ENCODE data around the gene FKBP6. TPM values are rescaled to one million over a fixed set of nuclear protein-coding genes. Genes with fewer than 3 reads are reported as not detected.
"Not testable (repeated sequence)": the region's sequence is repeated elsewhere in the genome, so short reads cannot be mapped to it uniquely, and the experiment has no call there.

The FKBP6 gene
- total RNA-seq (2021): not detected in 2 replicates
- long read RNA-seq: 0 reads

- H3K27ac Mint-ChIP-seq; H3K27me3 Mint-ChIP-seq (ENCODE audit: low read depth): not testable (repeated sequence)
These were observed at the start of gene FKBP6, which contains the start of gene TRIM50 for GRCh38 chr7:73327922-73328321. FKBP6 (plus strand) TSS chr7:73328161; CDS start chr7:73328429, 268 bp downstream. TRIM50 (minus strand) TSS chr7:73328082; CDS start chr7:73324787, 3,295 bp downstream.

GRCh38 chr7:73297235-73297634 is 30.7 kb upstream of the FKBP6 start:
- H3K4me2 ChIP-seq (ENCODE audit: insufficient read depth, insufficient read length, low read length); H4K5ac ChIP-seq (ENCODE audit: insufficient read length, low read depth, low read length); H2BK12ac ChIP-seq (ENCODE audit: insufficient read length, low read depth, low read length); H3K4me1 ChIP-seq (ENCODE audit: insufficient read depth, low read length); H3K23me2 ChIP-seq (ENCODE audit: insufficient read length, low read depth, low read length, poor library complexity, severe bottlenecking); DNase-seq; H2BK5ac ChIP-seq (ENCODE audit: insufficient read length, low read length); H3K79me2 ChIP-seq (ENCODE audit: insufficient read depth, low read length); H3K18ac ChIP-seq (ENCODE audit: insufficient read length, low read depth, low read length); H3K9me3 ChIP-seq (ENCODE audit: control insufficient read depth, low read depth, low read length); H3K27ac Mint-ChIP-seq; H2BK120ac ChIP-seq (ENCODE audit: low read depth, low read length, poor library complexity, severe bottlenecking); H3K14ac ChIP-seq (ENCODE audit: insufficient read depth, low read length); H3T11ph ChIP-seq (ENCODE audit: low read length); H2AK5ac ChIP-seq (ENCODE audit: insufficient read length, low read length); H3K4me1 Mint-ChIP-seq; H3K36me3 Mint-ChIP-seq (ENCODE audit: insufficient read depth in 1 of 3, low read depth in 3 of 3); H3K27me3 ChIP-seq (ENCODE audit: insufficient read depth, low read length); H3K4ac ChIP-seq (ENCODE audit: low read depth, low read length); H3K27me3 Mint-ChIP-seq (ENCODE audit: low read depth); H3K56ac ChIP-seq (ENCODE audit: insufficient read length, low read depth, low read length); H4K8ac ChIP-seq (replicated peaks; ENCODE audit: insufficient read length, low read depth, low read length); H4K91ac ChIP-seq (ENCODE audit: insufficient read length, low read depth, low read length); H3K23ac ChIP-seq (ENCODE audit: insufficient read length, low read depth, low read length); H2BK15ac ChIP-seq (ENCODE audit: low read depth, low read length); H4K20me1 ChIP-seq (ENCODE audit: control insufficient read depth, insufficient read depth, insufficient read length); H3K4me3 Mint-ChIP-seq; H2AFZ ChIP-seq (ENCODE audit: low read length); H3K27ac ChIP-seq (ENCODE audit: insufficient read length, low read depth, low read length); H3K9me3 Mint-ChIP-seq; H3K9ac ChIP-seq (ENCODE audit: extremely low read depth, insufficient read length, low read length); H2BK20ac ChIP-seq (ENCODE audit: low read depth, low read length, poor library complexity, severe bottlenecking); H3K79me1 ChIP-seq (ENCODE audit: insufficient read depth, low read depth, low read length, poor library complexity, severe bottlenecking): not testable (repeated sequence)
- WGBS (ENCODE audit: extremely low coverage, insufficient read length, low lambda C conversion rate): no CpG with 5 or more reads among the region's 13 CpGs

More at GRCh38 chr7:73327922-73328321, at the start of gene FKBP6, which contains the start of gene TRIM50:
- not testable (repeated sequence) for H4K5ac ChIP-seq (ENCODE audit: insufficient read length, low read depth, low read length); H3K9ac ChIP-seq (ENCODE audit: extremely low read depth, insufficient read length, low read length); H3K23me2 ChIP-seq (ENCODE audit: insufficient read length, low read depth, low read length, poor library complexity, severe bottlenecking); H2BK120ac ChIP-seq (ENCODE audit: low read depth, low read length, poor library complexity, severe bottlenecking); H3K27ac ChIP-seq (ENCODE audit: insufficient read length, low read depth, low read length); H2BK12ac ChIP-seq (ENCODE audit: insufficient read length, low read depth, low read length); H3T11ph ChIP-seq (ENCODE audit: low read length); H3K27me3 ChIP-seq (ENCODE audit: insufficient read depth, low read length); H3K23ac ChIP-seq (ENCODE audit: insufficient read length, low read depth, low read length); H3K36me3 Mint-ChIP-seq (ENCODE audit: insufficient read depth in 1 of 3, low read depth in 3 of 3); H3K9me3 ChIP-seq (ENCODE audit: control insufficient read depth, low read depth, low read length); H3K18ac ChIP-seq (ENCODE audit: insufficient read length, low read depth, low read length); H4K20me1 ChIP-seq (ENCODE audit: control insufficient read depth, insufficient read depth, insufficient read length); DNase-seq; H3K4me3 Mint-ChIP-seq; H3K4ac ChIP-seq (ENCODE audit: low read depth, low read length); H3K79me2 ChIP-seq (ENCODE audit: insufficient read depth, low read length); H3K14ac ChIP-seq (ENCODE audit: insufficient read depth, low read length); H3K4me2 ChIP-seq (ENCODE audit: insufficient read depth, insufficient read length, low read length); H4K91ac ChIP-seq (ENCODE audit: insufficient read length, low read depth, low read length); H3K56ac ChIP-seq (ENCODE audit: insufficient read length, low read depth, low read length); H3K9me3 Mint-ChIP-seq; H2BK15ac ChIP-seq (ENCODE audit: low read depth, low read length); H2AFZ ChIP-seq (ENCODE audit: low read length); H2BK20ac ChIP-seq (ENCODE audit: low read depth, low read length, poor library complexity, severe bottlenecking); H2AK5ac ChIP-seq (ENCODE audit: insufficient read length, low read length); H3K4me1 ChIP-seq (ENCODE audit: insufficient read depth, low read length); H3K79me1 ChIP-seq (ENCODE audit: insufficient read depth, low read depth, low read length, poor library complexity, severe bottlenecking); H4K8ac ChIP-seq (replicated peaks; ENCODE audit: insufficient read length, low read depth, low read length); H2BK5ac ChIP-seq (ENCODE audit: insufficient read length, low read length)
- H3K4me1 Mint-ChIP-seq: peaks cover 12 to 24% of the 10 kb centered on the region in 2 experiments
- WGBS (ENCODE audit: extremely low coverage, insufficient read length, low lambda C conversion rate): no CpG with 5 or more reads among the region's 43 CpGs
